ENCODE results near the gene SH3YL1.
A peak's percentile ranks its signal among the peaks of the same experiment; 100 is the strongest.

Gene SH3YL1

GRCh38 chr2:211486-212184 is 52.2 kb downstream of the SH3YL1 start:
- DNase-seq = no peak

GRCh38 chr2:210660-211059 is 53.2 kb downstream of the SH3YL1 start:
- no peak for DNase-seq

- DNase-seq = no peak
Observed at GRCh38 chr2:209470-209869, 54.4 kb downstream of the SH3YL1 start.

- DNase-seq = no peak
Observed at GRCh38 chr2:208335-208734, 55.5 kb downstream of the SH3YL1 start.

GRCh38 chr2:203984-204383 is 59.8 kb downstream of the SH3YL1 start:
- DNase-seq = no peak

- DNase-seq = no peak
Observed at GRCh38 chr2:203401-203800, 60.4 kb downstream of the SH3YL1 start.

GRCh38 chr2:202945-203344 is 60.9 kb downstream of the SH3YL1 start:
- no peak for DNase-seq

- no peak for DNase-seq
Observed at GRCh38 chr2:201648-202433, 62.0 kb downstream of the SH3YL1 start.

- no peak for DNase-seq
Observed at GRCh38 chr2:199041-199966, 64.5 kb downstream of the SH3YL1 start.

- no peak for DNase-seq
Observed at GRCh38 chr2:196406-196805, 67.4 kb downstream of the SH3YL1 start.

GRCh38 chr2:195932-196331 is 67.9 kb downstream of the SH3YL1 start:
- no peak for DNase-seq

GRCh38 chr2:193141-193671 is 70.6 kb downstream of the SH3YL1 start:
- peak; percentile 31 for DNase-seq

GRCh38 chr2:191311-192190 is 72.3 kb downstream of the SH3YL1 start:
- no peak for DNase-seq

GRCh38 chr2:187825-188224 is 76.0 kb downstream of the SH3YL1 start:
- DNase-seq = no peak

- DNase-seq = no peak
Observed at GRCh38 chr2:185221-185620, 78.6 kb downstream of the SH3YL1 start.

GRCh38 chr2:184695-185094 is 79.1 kb downstream of the SH3YL1 start:
- no peak for DNase-seq

GRCh38 chr2:182509-183122 is 81.2 kb downstream of the SH3YL1 start:
- no peak for DNase-seq

GRCh38 chr2:180311-180710 is 83.5 kb downstream of the SH3YL1 start:
- DNase-seq = no peak

GRCh38 chr2:179886-180285 is 83.9 kb downstream of the SH3YL1 start:
- no peak for DNase-seq

GRCh38 chr2:177733-178132 is 86.1 kb downstream of the SH3YL1 start:
- no peak for DNase-seq

- no peak for DNase-seq
Observed at GRCh38 chr2:176917-177316, 86.9 kb downstream of the SH3YL1 start.
